GM19397 (cell line): ENCODE measurements around the gene KCNK1.
"Not testable (repeated sequence)": the region's sequence is repeated elsewhere in the genome, so short reads cannot be mapped to it uniquely, and the experiment has no call there.

ENCODE experiments used
- ATAC-seq: cut with Tn5 transposase; IDR thresholded peaks from one replicate; pipeline ENCODE4 v1.9.1; 2021; ENCODE audit warnings: mild to moderate bottlenecking, moderate library complexity; ENCODE audit not compliant: unreplicated experiment

Gene KCNK1

DNA sequence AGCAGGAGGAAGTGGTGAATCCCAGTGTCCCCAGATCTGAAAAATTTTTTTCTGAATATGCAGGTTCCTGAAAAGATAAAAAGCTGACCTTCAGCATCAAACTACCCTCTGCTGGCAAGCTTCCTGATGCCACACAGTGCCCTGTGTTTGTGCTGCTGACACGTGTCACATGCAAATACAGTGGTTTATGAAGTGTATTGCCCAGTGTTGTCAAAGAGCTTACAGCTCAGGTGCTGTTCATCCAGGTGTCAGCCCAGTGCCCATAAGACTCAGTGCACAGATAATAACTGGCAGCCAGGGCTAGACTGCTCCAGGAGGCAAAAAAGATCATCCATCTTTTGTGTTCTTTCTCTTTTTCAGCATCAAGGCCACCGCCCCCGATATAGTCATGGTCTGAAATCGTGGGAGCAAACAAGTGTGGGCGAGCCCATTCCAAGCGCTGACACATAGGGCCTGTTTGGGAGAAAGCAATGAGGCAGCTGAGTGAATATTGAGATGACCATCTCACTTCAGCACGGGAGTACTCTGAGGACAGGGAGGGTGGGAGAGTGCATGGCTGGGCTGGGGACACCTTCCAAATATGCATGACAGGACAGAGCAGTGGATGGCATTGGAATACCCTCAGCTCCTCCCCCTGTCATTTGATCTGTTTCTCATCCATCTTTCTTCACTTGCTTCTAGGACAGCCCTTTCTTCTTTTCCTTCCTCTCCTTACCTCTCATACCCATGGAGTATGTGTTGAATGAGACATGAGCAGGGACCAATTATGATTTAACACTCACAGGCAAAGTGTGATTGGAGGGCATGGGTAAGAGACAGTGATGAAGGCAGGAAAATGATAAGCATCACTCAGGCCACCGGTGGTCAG lies 6.4 kb upstream of the KCNK1 start:
- ATAC-seq, result no peak

DNA sequence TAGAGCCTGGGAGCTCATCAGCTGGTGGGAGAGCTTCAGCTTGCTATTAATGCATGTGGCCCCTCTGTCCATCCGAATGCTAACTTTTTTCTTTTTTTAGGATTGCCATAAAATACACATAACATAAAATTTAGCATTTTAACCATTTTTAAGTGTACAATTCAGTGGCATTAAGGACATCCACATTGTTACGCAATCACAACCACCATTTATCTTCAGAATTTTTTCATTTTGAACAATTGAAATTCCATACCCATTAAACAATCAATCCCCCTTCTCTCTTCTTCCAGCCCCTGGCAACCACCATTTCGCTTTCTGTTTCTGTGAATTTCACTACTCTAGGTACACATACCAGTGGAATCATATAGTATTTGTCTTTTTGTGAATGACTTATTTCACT lies 4.9 kb upstream of the KCNK1 start:
- ATAC-seq, result no peak

DNA sequence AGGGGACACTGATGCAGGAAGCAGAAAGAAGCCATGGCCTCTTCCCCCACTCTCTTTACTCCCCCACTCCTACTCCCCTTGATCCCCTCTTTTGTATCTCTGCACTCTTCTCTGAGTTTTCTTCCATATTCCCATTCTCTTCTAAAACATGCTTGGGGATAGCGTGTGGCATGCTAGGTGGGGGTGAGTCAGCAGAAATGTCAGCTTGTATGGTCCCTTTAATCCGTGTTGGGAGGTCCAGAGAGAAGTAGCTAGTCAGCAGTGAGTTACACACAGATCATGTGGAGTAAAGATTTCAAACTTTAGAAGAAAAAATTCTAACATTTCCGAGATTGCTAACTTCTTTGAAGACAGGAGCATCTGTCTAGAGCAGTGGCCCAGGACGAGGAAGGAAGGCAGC lies 4.0 kb upstream of the KCNK1 start:
- ATAC-seq, result no peak

DNA sequence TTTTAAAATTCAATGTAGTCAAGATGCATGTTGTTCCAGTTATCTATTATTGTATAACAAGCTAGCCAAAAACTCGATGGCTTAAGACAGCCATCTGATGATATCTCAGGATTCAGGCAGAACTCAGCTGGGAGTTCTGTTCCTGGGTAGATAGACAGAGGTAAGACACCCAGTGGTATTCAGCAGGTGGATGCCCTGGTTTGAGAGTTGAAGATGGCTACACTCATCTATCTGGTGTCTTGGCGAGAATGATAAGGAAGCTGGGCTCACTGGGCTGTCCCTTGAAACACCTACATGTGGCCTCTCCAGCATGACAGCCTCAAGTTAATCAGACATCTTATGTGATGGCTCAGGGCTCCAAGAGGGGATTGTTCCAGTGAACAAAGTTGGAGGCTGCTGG lies 3.3 kb upstream of the KCNK1 start:
- ATAC-seq, result no peak

DNA sequence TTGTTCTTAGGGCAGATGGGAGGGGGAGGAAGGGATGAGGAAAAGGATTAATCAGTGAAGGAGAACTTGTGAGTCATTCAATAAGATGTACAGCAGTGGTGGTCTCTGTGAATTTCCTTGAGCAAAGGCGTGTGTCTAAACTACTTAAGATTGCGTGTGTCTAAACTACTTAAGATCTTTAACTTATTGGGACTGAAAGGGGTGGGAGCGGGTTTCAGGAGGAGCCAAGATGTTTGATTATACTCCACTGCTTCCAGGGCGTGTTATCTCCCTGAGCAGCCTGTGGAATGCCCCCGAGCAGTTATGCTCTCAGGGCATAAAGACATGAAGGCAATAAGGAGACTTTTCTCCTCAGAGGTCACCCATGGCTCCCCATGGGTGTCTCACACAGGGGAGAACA lies 2.5 kb upstream of the KCNK1 start:
- ATAC-seq, result not testable (repeated sequence)

DNA sequence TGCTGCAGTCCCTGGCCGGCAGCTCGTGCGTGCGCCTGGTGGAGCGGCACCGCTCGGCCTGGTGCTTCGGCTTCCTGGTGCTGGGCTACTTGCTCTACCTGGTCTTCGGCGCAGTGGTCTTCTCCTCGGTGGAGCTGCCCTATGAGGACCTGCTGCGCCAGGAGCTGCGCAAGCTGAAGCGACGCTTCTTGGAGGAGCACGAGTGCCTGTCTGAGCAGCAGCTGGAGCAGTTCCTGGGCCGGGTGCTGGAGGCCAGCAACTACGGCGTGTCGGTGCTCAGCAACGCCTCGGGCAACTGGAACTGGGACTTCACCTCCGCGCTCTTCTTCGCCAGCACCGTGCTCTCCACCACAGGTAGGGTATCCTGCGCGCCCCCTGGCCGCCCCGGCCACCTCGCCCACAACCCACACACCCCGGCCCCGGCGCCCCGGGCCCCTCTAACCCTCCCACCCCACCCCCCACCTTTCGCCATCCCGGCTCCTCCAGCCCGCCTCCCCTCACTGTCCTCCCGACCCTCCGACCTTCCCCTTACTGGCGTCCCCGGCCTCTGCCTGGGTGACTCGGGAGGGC lies 352 bp downstream of the KCNK1 start:
- ATAC-seq, result peak; percentile 56

DNA sequence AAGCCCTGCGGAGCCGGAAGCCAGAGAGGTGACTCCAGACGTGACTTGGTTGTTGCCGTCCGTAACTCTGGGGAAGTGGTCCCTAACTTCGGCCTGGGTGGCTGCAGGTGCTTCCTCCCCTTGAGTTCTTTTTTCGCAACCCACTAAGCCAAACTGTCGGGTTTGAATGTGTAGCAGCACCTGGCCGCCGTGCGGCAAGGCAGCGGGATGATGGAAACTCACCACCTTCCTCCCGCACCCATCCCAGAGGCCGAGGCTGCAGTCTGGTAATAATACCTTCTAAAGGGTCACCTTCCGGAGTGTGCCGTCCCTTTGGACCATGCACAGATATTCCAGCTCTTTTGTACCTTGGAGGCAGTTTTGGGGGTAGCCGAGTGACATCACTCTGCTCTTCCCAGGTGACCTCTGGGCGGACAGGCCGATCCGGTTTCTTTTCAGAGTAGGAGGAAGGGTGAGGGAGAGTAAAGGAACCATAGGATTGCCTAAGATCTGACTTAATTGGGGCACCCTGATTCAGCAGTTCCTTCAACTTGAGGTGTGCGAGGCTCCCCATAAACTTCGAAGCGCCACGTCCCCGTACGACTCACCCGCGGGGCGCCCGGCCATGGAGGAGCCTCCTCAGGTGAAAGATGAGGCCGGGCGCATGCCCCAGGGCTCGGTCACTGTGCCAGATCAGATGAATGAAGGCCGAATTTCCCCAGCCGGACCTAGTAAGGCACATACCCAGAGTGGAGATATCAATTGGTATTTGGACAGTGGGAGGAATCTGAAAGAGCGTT lies 1.0 kb downstream of the KCNK1 start:
- ATAC-seq, result peak; percentile 45

DNA sequence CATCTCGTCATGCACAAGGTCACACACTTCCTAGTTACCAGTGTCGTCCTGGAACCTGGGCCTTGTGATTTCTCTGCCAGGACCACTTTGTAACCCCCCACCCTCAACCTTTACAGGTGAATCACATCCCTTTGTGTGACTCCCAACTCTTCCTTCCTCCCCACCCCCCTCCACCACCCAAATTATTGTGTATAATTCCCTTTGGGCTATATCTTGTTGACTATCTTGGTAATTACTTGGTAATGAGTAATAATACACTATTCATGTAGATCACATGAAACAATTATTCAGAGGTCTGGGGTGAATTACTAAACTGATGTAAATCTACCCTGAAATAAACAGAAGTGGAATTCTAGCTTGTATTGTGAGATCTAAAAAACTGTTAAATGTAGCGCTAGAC lies 1.7 kb downstream of the KCNK1 start:
- ATAC-seq, result no peak

DNA sequence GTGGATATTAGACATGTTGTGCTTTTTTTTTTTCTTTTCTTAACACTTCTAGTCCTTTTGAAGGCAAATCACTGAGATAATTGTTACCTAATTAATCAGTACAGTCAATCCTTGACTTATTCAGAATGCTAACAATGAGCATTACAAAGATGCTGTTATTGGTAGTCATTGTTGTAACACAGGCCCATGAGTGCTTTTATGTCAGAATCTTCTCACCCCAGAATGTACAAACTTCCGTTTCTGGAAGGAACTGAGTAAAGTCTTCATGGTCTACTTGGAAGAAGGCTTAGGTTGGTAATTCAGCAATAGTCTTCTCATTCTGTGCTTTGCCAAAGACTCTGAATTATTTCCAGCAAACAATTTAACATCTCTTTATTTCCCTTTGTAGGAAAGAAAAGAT lies 3.1 kb downstream of the KCNK1 start:
- ATAC-seq, result no peak

DNA sequence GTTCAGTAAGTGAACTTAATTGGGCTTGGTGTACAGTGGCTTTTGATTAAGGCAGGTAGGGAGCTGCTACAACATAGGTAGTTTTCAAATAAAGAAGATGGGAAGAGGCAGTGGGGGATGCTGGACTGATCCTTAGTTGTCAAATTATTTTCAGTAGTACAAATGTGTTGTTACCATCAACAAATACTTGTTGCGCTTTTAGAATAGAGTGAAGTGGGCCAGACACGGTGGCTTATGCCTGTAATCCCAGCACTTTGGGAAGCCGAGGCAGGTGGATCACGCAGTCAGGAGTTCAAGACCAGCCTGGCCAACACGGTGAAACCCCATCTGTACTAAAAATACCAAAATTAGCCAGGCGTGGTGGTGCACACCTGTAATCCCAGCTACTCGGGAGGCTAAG lies 5.5 kb downstream of the KCNK1 start:
- ATAC-seq, result not testable (repeated sequence)

DNA sequence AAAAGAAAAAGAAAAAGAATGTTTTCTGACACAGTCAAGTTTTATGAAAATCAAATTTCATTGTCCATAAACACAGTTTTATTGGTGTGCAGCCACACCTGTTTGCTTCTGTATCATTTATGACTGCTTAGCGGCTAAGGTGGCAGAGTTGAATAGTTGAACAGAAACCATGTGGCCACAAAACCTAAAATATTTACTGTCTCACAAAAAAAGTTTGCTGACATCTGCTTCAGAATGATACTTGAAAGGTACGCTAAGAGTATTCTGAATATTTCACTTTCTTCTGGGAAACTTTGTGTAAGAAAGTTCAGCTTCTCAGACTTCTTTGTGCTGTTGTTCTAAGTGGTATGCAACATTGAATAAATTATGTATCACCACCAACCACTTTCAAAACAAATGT lies 6.2 kb downstream of the KCNK1 start:
- no peak for ATAC-seq

DNA sequence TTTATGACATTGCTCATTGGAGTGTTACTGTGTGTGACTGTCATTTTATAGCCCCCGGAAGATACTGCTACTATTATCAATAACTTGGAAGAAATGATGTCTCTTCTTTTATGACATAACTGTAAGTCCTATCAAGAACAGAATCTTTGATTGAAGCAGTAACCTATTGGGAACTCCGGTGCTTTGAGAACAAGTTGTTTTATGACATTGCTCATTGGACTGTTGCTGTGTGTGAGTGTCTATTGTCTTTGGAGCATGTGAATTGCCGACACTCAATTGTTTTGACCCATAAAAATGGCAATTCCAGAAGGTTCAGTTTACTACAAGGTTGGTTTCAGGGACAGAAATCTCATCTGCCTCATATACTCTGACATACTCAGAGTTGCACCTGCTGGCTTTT lies 8.0 kb downstream of the KCNK1 start:
- ATAC-seq, result no peak

DNA sequence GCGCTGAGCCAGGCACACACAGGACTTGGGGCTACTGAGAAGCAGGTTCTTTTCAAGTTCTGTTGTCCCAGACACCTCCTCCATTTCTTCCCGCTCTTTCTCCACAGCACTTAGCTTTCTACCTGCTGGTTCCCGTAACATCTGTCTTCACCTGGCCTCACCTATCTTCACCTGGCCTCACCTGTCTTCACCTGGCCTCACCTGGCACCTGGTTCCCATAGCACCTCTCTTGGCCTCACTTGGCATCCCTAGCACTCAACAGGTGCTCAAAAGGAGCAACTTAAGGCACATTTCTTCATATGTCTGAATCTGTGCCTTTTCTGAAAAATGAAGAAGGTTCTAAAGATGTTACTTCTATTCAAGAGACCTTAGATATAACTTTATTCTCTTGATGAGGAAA lies 10.4 kb downstream of the KCNK1 start:
- no peak for ATAC-seq

DNA sequence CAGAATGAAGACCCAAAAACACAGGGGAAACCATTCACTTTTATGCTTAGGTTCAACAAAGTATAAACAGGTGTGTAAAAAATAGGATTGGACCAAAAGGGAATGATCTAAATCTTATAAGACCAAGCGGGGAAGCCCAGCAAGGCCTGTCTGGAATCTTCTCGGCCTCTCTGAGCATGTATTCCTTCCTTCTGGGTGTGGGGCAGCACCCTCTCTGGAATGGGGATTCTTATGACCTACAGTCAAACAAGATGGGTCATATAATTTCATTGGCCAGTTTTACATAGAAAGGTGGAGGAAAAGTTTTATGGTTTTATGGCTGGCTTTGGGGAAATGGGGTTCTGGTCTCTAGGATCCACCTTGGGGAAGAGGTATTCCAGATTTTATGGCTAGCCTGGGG lies 11.2 kb downstream of the KCNK1 start:
- ATAC-seq, result no peak

DNA sequence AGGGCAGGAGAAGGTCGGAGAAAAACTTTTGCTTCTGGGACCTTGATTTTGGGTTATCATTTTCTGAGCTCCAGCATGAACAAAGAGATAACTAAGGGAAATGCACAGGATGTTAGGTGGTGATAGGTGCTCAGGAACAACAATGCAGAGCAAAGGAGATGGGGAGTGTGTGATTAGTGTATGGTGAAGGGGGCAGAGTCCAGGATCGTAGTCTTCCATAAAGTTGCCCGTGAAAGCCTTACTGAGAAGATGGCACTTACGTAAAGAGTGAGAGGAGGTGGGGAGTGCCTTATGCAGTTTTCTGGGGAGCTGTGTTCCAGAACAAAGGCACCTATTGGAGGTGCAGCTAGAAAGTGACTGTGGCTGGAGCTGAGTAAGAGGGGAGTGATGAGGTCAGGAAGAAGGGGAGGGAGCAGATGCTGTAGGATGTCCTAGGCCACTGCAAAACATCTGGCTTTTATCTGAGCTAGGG lies 11.6 kb downstream of the KCNK1 start:
- ATAC-seq, result no peak

DNA sequence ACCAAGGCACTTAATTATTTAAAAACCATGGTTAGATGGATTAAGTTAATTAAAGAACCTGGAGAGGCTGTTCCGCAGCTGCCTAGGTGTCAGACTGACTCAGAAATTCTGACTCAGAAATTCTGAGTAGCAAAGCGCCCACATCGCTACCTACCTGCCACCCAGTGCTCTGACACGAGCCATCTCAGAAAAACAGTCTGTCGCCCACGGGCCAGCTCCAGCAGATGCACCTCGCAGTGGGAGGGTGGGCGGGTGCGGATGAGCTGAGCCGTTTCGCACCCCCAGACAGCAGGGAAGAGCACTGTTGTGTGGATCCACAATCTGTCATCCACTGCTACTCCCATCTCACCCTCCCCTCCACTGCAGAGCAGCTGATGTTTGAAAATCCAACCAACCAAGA lies 13.5 kb downstream of the KCNK1 start:
- no peak for ATAC-seq

DNA sequence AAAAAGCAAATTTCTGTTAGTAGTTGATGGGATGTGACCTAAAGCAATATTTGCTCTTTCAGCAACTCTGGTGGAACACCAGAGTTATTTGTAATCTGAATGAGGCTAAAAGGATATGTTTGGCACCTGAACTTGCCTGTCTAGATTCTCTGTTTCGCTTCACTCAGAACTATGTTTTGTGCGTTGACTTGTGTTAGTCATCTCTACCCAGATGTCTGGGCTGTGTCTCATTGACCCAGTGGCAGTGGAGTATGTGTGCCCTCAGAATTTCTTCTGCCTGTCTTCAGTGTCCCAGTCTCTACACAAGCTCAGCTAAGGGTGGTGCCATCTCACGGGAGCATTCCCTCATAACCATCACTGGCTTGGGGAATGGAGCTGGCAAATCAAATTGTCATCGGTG lies 13.9 kb downstream of the KCNK1 start:
- no peak for ATAC-seq

DNA sequence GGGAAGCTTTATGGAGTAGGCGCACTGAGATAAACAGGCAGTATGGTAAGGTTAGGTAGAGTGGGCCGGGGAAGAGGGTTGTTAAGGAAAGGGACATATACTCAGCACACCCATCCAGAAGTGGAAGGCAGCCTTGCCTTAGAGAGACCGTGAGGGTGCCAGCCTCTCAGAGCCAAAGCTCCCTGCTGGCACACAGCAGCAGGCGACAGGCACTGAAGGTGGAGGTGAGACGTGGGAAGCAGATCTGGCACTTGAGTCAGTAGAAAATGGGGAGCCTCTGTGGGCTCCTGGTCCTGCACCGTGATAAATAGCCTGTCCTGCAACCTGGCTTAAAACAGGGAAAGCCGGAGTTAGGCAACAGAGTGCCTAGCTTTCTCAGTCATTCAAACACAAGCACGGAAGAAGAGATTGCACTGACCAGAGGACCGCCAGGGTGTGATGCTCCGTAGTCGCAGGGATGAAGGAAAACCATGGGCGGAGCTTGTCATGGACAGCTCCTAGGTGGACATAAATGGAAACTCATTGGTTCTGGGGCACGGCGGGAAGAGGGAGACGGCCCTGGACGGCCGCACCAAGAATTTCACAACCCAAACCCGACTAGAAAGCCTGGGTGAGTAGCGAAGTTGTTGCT lies 15.5 kb downstream of the KCNK1 start:
- ATAC-seq, result no peak

DNA sequence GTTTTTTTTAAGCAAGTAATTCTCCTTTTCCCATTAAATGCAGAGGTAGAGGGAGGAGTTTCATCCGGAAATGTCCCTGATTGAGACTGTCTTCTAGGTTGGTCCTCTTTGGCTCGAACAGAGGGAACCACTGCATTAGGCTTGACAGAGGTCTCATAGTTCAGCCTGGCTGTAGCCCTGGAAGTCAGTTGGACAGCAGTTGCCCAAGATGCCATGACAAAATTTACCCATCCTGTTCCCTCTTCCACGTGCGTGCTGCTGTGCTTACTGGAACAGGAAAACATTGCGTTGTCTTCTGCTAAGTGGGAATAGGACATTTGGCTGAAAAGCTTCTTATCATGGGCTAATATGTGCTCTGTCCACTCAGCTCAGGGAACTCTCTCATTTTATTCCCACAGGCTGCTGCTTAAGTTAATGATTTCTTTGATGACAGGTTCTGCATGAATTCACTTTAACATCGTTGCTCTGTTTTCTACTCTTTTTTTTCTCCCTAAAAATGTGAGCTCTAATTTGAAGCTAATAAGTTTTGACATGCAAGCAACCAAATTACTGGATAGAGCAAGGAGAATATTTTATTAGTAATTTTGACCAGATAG lies 18.0 kb downstream of the KCNK1 start:
- no peak for ATAC-seq

DNA sequence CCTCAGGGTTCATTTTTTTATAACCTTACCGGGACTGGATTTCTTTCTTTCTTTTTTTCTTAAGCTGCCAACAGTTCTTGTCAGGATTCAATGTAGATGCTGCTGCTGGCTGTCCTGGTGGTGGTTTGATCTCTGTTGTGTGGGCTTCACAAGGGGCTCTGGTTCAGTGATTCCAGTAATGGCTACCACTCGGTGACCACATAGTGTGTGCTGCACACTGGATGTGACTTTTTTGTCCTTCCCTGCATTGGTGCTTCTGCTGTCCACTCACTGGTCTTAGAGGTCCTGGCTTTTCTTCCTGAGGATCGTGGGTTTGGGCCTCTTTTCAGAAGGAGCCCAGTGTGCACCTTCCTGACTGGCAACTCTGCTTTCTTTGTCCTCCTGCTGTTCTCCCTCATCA lies 18.5 kb downstream of the KCNK1 start:
- no peak for ATAC-seq
